Common myeloid progenitor, CD34-positive (primary cell): ENCODE data around the gene PRKRIP1.
A peak's percentile ranks its signal among the peaks of the same experiment; 100 is the strongest.
"Not testable (repeated sequence)": the region's sequence is repeated elsewhere in the genome, so short reads cannot be mapped to it uniquely, and the experiment has no call there.

Experiments
- CTCF ChIA-PET: fragments of 350-600 bp; sonication (Branson Sonifier 250); formaldehyde crosslinking; loops from one replicate; lab custom pipeline; 2021; ENCODE audit warnings: antibody characterized with exemption; lab: Charles Lee
- POLR2A ChIA-PET: fragments of 350-600 bp; sonication (Branson Sonifier 250); formaldehyde crosslinking; loops from one replicate; lab custom pipeline; 2021; ENCODE audit warnings: antibody characterized with exemption; lab: Charles Lee
- DNase-seq, 3 donors: peaks; one replicate each; pipeline versions ENCODE4 v3.0.0 to v3.0.0-alpha.2; 2013
- H3K27ac ChIP-seq, 2 experiments: 1 replicate in 1 of 2; 2 replicates in 1 of 2; pipeline ENCODE4 v1.7.0; 2013; ENCODE audit warnings: inconsistent platforms in 2 of 2, low read length in 2 of 2, mild to moderate bottlenecking in 2 of 2, low read depth in 1 of 2, moderate library complexity in 1 of 2; ENCODE audit not compliant: severe bottlenecking in 2 of 2, insufficient read depth in 1 of 2, poor library complexity in 1 of 2
- H3K27me3 ChIP-seq, 5 experiments: replicated peaks in 2 of 5; 1 replicate in 3 of 5; 2 replicates in 2 of 5; pipeline versions ENCODE4 v1.6.1 to v1.7.0; 2013; ENCODE audit warnings: low read length in 4 of 5, mild to moderate bottlenecking in 2 of 5, moderate library complexity in 2 of 5, inconsistent platforms in 1 of 5; ENCODE audit not compliant: insufficient read depth in 5 of 5, control insufficient read depth in 4 of 5
- H3K36me3 ChIP-seq, 4 experiments: 1 replicate in 2 of 4; 2 replicates in 2 of 4; pipeline versions ENCODE4 v1.6.1 to v1.7.0; 2013; ENCODE audit warnings: low read length in 3 of 4, control low read depth in 1 of 4, mild to moderate bottlenecking in 1 of 4; ENCODE audit not compliant: control insufficient read depth in 4 of 4, insufficient read depth in 4 of 4
- H3K4me1 ChIP-seq, 4 experiments: 1 replicate in 3 of 4; 2 replicates in 1 of 4; pipeline versions ENCODE4 v1.6.1 to v1.7.1; 2013; ENCODE audit warnings: low read length in 3 of 4, mild to moderate bottlenecking in 3 of 4, control low read depth in 1 of 4, inconsistent platforms in 1 of 4, moderate library complexity in 1 of 4; ENCODE audit not compliant: control insufficient read depth in 4 of 4, insufficient read depth in 4 of 4; ENCODE audit errors: control extremely low read depth in 1 of 4
- H3K4me3 ChIP-seq, 7 experiments: 1 replicate in 4 of 7; 2 replicates in 3 of 7; pipeline versions ENCODE4 v1.5.1 to v1.7.0; 2013; ENCODE audit warnings: mild to moderate bottlenecking in 7 of 7, low read length in 6 of 7, moderate library complexity in 6 of 7, inconsistent platforms in 2 of 7, low read depth in 2 of 7, control low read depth in 1 of 7; ENCODE audit not compliant: insufficient read depth in 4 of 7, control insufficient read depth in 1 of 7; ENCODE audit errors: extremely low read depth in 1 of 7
- H3K9me3 ChIP-seq, 5 experiments: 1 replicate in 4 of 5; 2 replicates in 1 of 5; pipeline versions ENCODE4 v1.6.1 to v1.7.1; 2013; ENCODE audit warnings: low read length in 4 of 5, mild to moderate bottlenecking in 2 of 5, inconsistent platforms in 1 of 5, low read depth in 1 of 5, moderate library complexity in 1 of 5; ENCODE audit not compliant: control insufficient read depth in 4 of 5, insufficient read depth in 2 of 5; ENCODE audit errors: control extremely low read depth in 1 of 5
- WGBS: methylation state at CpG from one replicate; pipeline ENCODE4 v1.1.5; 2013; ENCODE audit not compliant: insufficient coverage; 5-methylcytosine and 5-hydroxymethylcytosine counted together

The PRKRIP1 gene

GRCh38 chr7:102450242-102450641 lies 54.1 kb downstream of the PRKRIP1 start:
- 76% methylated on average over 6 of the region's 6 CpGs for WGBS
- peak; percentile 49 to 69 (median 66) for DNase-seq
- CTCF ChIA-PET = interaction anchor here (1.1 to 63.4 kb wide), 5 partner anchors 12 to 170 kb away, joined by 3 to 1488 read pairs (median 5); partner anchors contain the start of genes ORAI2 and PRKRIP1
- Histone ChIP-seq H3K4me3 (no peak overlapping the region), H3K27me3 (no peaks in the 10 kb centered on the region), H3K9me3 (no peaks in the 10 kb centered on the region), H3K27ac (no peak overlapping the region), H3K36me3 (peaks cover 5 to 36% (median 26%) of the 10 kb centered on the region in 4 experiments), H3K4me1 (no peaks in the 10 kb centered on the region)
- POLR2A ChIA-PET = interaction anchor here (0.5 kb wide), 1 partner anchor 38 kb away, joined by 3 read pairs; no protein-coding TSS in a partner anchor

DNA sequence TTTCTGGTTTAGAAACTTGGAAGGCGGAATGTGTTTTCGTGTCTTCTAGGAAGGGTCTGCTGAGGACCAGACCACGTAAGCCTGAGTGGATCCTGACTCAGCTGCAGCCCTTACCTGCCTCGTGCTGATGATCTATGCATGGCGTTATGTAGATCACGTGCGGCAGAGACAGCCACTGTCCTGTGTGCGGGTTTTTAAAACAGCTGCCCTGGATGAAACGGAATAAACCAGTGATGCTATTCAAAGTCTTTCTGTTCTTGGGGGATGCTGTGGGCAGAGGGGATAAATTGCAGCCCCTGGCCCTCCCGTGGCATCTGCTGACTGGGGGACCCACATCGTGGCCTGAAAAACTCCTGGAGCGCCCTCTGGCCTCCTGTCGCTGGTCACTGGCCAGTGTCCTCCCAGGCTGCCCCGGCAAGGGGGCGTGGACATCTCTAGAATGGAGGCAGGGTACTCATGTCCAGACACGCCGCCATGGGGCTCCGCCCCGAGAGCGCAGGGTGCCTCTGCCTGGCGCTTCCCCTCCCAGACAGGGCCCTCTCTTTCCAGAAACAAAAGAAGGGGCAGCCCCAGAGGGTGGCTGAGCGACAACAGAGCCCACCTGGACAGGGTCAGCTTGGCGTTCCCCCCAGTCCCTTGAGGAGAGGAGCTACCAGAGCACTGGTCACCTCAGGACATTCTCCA lies 55.4 kb downstream of the PRKRIP1 start:
- WGBS = 95% methylated on average over 23 of the region's 23 CpGs
- Histone ChIP-seq H3K36me3 (peaks cover 2 to 36% (median 32%) of the 10 kb centered on the region in 4 experiments), H3K27ac (no peak overlapping the region), H3K4me1 (no peaks in the 10 kb centered on the region), H3K27me3 (no peaks in the 10 kb centered on the region), H3K9me3 (no peaks in the 10 kb centered on the region), H3K4me3 (no peak overlapping the region)
- ChIA-PET CTCF (interaction anchor here (1.6 to 63.4 kb wide), 4 partner anchors 11 to 171 kb away, joined by 3 to 1488 read pairs (median 10); partner anchors contain the start of genes ORAI2 and PRKRIP1), POLR2A (no interaction called here)
- no peak for DNase-seq

- Histone ChIP-seq H3K27ac (no peak overlapping the region), H3K9me3 (no peaks in the 10 kb centered on the region), H3K27me3 (no peaks in the 10 kb centered on the region), H3K36me3 (peaks cover 0 to 36% (median 29%) of the 10 kb centered on the region in 4 experiments), H3K4me1 (no peaks in the 10 kb centered on the region), H3K4me3 (no peak overlapping the region)
- 91% methylated on average over 6 of the region's 6 CpGs for WGBS
- CTCF ChIA-PET = interaction anchor here (0.9 to 63.4 kb wide), 2 partner anchors 15 to 34 kb away, joined by 4 to 1488 read pairs; partner anchors contain the start of genes ORAI2 and PRKRIP1
- no peak for DNase-seq
- POLR2A ChIA-PET = no interaction called here
Observed at GRCh38 chr7:102452451-102452850, 56.3 kb downstream of the PRKRIP1 start.

DNA sequence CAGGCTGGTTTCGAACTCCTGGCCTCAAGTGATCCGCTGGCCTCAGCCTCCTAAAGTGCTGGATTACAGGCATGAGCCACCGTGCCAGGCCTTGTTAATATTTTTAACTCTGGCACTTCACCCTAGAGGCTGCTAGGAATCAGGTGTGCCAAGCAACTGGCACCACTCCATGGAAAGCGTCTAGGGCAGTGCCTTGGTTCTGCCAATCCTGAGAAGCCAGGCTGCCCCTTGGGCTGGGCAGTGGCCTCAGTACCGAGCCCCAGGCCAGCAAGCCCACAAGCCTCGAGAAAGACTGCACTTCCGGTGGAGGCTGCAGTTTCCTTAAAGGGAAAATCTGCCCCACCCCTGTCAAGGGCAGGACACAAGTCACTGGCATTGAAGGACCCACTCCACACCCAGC lies 57.2 kb downstream of the PRKRIP1 start:
- ChIA-PET CTCF (interaction anchor here (63.4 kb wide), 1 partner anchor 35 kb away, joined by 1488 read pairs; the partner anchor contains the start of genes ORAI2 and PRKRIP1), POLR2A (no interaction called here)
- H3K4me1 ChIP-seq = no peaks in the 10 kb centered on the region
- H3K27ac ChIP-seq = no peak overlapping the region
- WGBS = 93% methylated on average over 7 of the region's 7 CpGs
- H3K9me3 ChIP-seq = no peaks in the 10 kb centered on the region
- H3K27me3 ChIP-seq = no peaks in the 10 kb centered on the region
- DNase-seq = no peak
- peaks cover 0 to 34% (median 29%) of the 10 kb centered on the region in 4 experiments for H3K36me3 ChIP-seq
- no peak overlapping the region for H3K4me3 ChIP-seq

DNA sequence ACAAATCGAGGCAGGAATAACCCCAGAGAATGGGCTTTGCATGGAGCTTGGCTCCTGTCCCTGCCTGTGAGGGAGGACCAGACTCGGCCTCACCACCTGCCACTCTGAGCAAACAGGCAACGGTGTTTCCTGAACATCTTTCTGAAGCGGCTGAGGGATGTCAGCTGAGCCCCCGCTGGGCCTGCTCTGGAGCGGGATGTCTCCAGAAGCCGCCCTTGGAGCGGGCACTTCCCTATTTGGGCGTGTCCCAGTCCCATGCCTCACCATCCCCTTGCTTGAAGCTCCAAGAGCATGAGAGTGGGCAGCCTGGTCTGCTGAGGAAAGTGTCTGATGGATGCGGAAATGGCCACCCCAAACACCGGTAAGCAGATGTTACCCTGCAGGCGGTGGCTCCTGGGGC lies 58.3 kb downstream of the PRKRIP1 start:
- H3K27ac ChIP-seq = no peak overlapping the region
- ChIA-PET CTCF (interaction anchor here (1.1 to 63.4 kb wide), 3 partner anchors 8 to 36 kb away, joined by 3 to 1488 read pairs (median 4); partner anchors contain the start of genes ORAI2 and PRKRIP1), POLR2A (interaction anchor here (1.0 kb wide), 1 partner anchor 20 kb away, joined by 4 read pairs; no protein-coding TSS in a partner anchor)
- DNase-seq = no peak
- peaks cover 0 to 37% (median 29%) of the 10 kb centered on the region in 4 experiments for H3K36me3 ChIP-seq
- no peaks in the 10 kb centered on the region for H3K27me3 ChIP-seq
- WGBS = 86% methylated on average over 11 of the region's 12 CpGs
- no peaks in the 10 kb centered on the region for H3K4me1 ChIP-seq
- no peaks in the 10 kb centered on the region for H3K9me3 ChIP-seq
- no peak overlapping the region for H3K4me3 ChIP-seq

- CTCF ChIA-PET = interaction anchor here (1.1 to 63.4 kb wide), 4 partner anchors 7 to 36 kb away, joined by 3 to 1488 read pairs (median 6); partner anchors contain the start of genes ALKBH4, LRWD1, ORAI2 and PRKRIP1
- H3K27me3 ChIP-seq, H3K9me3 ChIP-seq, H3K4me1 ChIP-seq, POLR2A ChIA-PET, H3K27ac ChIP-seq, H3K4me3 ChIP-seq, DNase-seq: not testable (repeated sequence)
- 86% methylated on average over 6 of the region's 10 CpGs for WGBS
- peaks cover 0 to 39% (median 30%) of the 10 kb centered on the region in 4 experiments for H3K36me3 ChIP-seq
Observed at GRCh38 chr7:102454932-102455331, 58.8 kb downstream of the PRKRIP1 start.

GRCh38 chr7:102455596-102455995 lies 59.4 kb downstream of the PRKRIP1 start:
- 87% methylated on average over 9 of the region's 11 CpGs for WGBS
- Histone ChIP-seq H3K4me1 (no peaks in the 10 kb centered on the region), H3K9me3 (no peaks in the 10 kb centered on the region), H3K27me3 (no peaks in the 10 kb centered on the region), H3K27ac (no peak overlapping the region), H3K36me3 (peaks cover 0 to 39% (median 29%) of the 10 kb centered on the region in 4 experiments), H3K4me3 (no peak overlapping the region)
- POLR2A ChIA-PET = no interaction called here
- CTCF ChIA-PET = interaction anchor here (2.0 to 63.4 kb wide), 2 partner anchors 9 to 37 kb away, joined by 7 to 1488 read pairs; partner anchors contain the start of genes ALKBH4, LRWD1, ORAI2 and PRKRIP1
- no peak for DNase-seq
